ENCODE data around the gene NUDT7. TPM values are rescaled to one million over a fixed set of nuclear protein-coding genes. Genes with fewer than 3 reads are reported as not detected.

The NUDT7 gene
- total and polyA plus RNA-seq, 2 experiments from 2014 or later, result 5.6 to 14.3 TPM

DNA sequence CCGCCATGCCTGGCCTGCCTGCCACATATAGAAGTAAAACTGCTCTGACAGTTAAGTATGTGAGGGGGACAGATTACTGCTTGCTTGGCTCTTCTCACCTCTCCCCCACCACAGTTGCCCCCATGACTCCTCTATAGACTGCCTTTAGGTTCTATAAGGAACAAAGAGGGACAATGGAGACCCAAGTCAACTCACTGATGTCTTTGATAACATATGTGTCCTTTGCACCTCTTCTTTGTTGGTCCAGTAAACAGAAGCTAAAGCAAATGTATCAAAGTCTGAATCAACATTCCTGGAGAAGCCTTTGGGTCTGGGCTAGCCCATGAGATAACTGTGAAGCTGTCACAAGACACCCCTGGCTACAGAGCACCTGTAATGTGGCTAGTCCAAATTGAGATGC is 27.1 kb downstream of the NUDT7 start:
- TF ChIP-seq ZNF331 (CRISPR knock-in tag; IDR thresholded peaks at IDR 0.05; ENCODE audit: low read depth) (no peak), CREB1 (CRISPR knock-in tag; IDR thresholded peaks at IDR 0.05; ENCODE audit: low read depth) (no peak), NANOG (IDR thresholded peaks at IDR 0.05; ENCODE audit: borderline replicate concordance) (no peak), POLR2AphosphoS5 (IDR thresholded peaks at IDR 0.05; ENCODE audit: low read depth) (no peak), STAT1 (IDR thresholded peaks at IDR 0.05; ENCODE audit: unreplicated experiment) (no peak), ETS1 (IDR thresholded peaks at IDR 0.05) (no peak), CTCF (conservative IDR thresholded peaks at IDR 0.05; ENCODE audit: low read depth in 2 of 2) (no peak), ZNF462 (CRISPR knock-in tag; IDR thresholded peaks at IDR 0.05) (no peak), EZH2phosphoT487 (IDR thresholded peaks at IDR 0.05; ENCODE audit: unreplicated experiment) (no peak), ZNF114 (CRISPR knock-in tag; IDR thresholded peaks at IDR 0.05) (no peak), REST (IDR thresholded peaks at IDR 0.05; ENCODE audit: unreplicated experiment) (no peak)
- Histone ChIP-seq H2AFZ (no peak overlapping the region), H3K4me1 (ENCODE audit: insufficient read depth) (no peaks in the 10 kb centered on the region), H3K4me2 (no peak overlapping the region), H3K36me3 (ENCODE audit: insufficient read depth) (no peaks in the 10 kb centered on the region), H3K27ac (ENCODE audit: low read depth) (no peak overlapping the region), H3K4me3 (no peak overlapping the region), H3F3A (replicated peaks; ENCODE audit: low read depth) (no peaks in the 10 kb centered on the region), H3K9me2 (ENCODE audit: insufficient read depth) (no peaks in the 10 kb centered on the region), H4K20me1 (replicated peaks; ENCODE audit: insufficient read depth) (no peaks in the 10 kb centered on the region), H3K79me2 (replicated peaks; ENCODE audit: insufficient read depth) (no peaks in the 10 kb centered on the region), H3K27me3 (ENCODE audit: insufficient read depth) (no peaks in the 10 kb centered on the region)
- Mint-ChIP-seq H3K4me3 (no peak overlapping the region), H3K36me3 (ENCODE audit: low read depth) (no peaks in the 10 kb centered on the region), H3K9me3 (no peaks in the 10 kb centered on the region), H3K27ac (no peak overlapping the region), H3K4me1 (no peaks in the 10 kb centered on the region), H3K27me3 (ENCODE audit: insufficient read depth, low read depth, poor library complexity) (no peaks in the 10 kb centered on the region)
- ATAC-seq (no peak), DNase-seq (ENCODE audit: low spot score) (no peak)
